Activated T-cell treated with anti-CD3 and anti-CD28 coated beads for 1 hour (primary cell): Measurements from ENCODE around the gene SPR.

Experiments
- DNase-seq: peaks from one replicate; pipeline ENCODE4 v3.0.0-alpha.2; 2020; ENCODE audit warnings: low read depth

The SPR gene

DNA sequence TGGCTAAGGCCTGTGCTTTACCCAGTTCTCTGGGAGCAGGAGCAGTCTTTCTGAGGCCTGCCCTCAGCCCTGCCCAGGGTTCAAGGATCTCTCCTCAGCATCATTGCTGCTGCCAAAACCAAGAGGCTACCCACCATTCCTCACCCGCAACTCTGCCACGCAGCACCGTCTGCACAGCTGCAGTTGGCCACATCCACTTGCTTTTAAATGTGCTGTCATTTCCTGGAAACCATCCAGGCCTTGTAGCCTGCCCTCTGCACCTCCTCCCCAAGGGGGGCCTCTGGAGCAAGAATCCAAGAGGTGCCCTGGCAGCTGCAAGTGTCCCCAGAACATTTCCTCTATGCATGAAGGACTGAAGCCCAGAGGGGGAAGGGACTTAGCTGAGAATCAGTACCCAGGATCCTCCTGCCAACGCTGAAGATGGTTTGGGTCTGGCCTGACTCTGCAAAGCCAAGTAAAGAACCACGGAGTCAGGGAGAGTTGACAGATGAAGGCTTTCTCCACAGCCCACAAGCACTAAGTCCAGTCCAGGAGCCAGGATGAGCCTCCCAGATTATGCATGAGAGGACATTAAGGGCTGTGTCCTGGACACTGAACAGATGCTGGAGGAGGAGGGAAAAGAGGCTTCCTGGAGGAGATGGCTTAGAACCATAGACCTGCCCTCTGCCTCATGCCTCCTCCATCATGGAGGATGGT is 45.0 kb downstream of the SPR start:
- no peak for DNase-seq

GRCh38 chr2:72932805-72933204 is 45.6 kb downstream of the SPR start:
- DNase-seq = no peak

DNA sequence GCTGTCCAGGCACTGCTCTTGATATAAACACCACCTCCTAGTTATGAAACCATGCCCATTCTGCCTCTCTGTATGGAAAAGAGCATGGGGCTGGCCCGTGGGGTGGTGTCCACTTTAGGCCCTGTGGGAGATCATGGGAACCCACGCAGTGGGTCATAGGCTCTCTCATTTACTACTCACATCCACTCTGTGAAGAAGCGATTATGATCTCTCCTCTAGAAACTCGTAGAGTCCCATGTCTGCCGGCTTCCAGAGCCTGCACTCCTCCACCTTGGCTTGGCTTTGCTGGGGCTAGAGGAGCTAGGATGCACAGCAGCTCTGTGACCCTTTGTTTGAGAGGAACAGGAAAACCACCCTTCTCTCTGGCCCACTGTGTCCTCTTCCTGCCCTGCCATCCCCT is 46.0 kb downstream of the SPR start:
- no peak for DNase-seq

- no peak for DNase-seq
These were observed 46.5 kb downstream of the SPR start for GRCh38 chr2:72933646-72934151.

DNA sequence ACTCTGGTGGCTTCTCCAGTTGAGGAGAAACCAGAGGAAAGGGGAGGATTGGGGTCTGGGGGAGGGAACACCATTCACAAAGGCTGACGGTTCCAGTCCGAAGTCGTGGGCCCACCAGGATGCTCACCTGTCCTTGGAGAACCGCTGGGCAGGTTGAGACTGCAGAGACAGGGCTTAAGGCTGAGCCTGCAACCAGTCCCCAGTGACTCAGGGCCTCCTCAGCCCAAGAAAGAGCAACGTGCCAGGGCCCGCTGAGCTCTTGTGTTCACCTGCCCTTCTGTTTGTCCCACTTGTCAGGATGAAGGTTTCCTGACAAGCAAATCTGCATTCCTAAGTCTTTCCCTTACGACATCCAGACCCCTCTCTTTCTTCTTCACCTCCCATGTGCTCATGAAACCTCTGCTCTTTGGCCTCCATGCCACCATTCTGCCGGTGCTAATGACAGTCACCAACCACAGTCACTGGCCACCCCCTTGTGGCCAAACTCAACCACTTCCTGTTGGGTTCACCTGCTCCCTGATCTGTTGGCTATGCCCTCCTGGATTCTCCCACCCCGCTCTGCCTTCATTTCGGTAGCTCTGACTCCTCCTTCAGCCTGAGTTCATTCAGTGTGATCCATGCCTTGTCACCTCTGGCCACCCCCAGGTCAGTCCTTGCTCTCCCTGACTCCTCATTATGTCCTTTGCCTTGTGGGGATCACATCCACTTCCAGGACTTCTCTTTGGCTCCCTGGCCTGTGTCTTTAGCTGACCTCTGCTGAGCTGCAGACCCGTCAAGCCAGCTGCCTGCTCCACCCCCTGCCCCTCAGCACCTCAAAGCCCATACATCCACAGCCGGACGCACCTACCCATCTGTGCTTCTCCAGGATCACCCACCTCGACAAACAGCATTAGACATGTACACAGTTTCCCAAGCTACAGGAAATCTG is 47.7 kb downstream of the SPR start:
- no peak for DNase-seq

- no peak for DNase-seq
These were observed 48.4 kb downstream of the SPR start for GRCh38 chr2:72935611-72935957.

DNA sequence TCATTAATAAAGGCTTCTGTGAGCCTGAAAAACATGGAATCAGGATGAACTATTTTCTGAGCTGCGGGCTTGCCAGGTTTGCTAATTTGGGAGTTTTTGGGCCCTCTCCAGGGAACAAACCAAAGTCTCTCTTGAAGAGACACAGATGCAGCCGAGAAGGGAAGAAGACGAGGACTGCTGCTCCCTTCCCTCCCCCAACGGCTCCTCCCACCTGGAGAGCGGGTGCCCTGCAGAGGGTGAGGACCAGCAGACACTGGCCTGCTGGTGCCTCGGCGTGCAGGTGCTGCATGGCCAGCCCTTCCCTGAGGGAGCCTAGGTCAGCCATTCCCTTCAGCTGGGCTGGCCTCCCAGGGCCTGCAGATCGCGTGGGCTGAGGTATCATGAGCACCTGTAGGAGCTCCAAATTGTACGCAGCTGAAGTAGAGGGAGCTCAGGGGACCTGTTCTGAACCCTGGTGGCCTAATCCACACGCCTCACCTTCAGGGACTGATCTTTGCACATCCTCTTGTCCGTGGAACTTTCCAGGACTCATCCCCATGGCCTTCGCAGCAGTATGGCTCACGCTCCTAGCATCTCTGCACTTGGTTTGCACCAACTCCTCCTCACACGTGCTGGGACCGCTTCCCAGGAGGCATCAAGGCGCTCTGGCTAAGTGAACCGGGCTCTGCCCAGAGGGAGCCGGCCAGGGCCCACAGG is 49.6 kb downstream of the SPR start:
- no peak for DNase-seq

GRCh38 chr2:72937356-72937669 is 50.1 kb downstream of the SPR start:
- DNase-seq = no peak

DNA sequence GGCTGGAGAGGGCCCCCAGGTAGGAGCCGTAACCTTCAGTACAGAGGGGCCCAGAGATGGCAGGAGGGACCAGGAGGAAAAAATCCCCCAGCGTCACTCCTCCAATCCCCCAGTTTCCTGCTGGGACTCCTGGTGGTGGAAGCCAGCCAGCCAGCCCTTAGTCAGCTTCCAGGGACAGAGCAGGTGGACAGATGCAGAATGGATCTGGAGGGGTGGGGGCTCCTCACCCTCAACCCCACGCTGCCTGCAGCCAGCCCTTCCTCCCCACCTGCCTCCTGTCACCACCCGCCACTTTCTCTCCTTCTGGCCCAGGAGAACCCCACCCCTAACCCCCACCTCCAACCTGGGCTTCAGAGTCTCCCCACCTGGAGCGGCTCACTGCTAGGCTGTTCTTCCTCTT is 51.2 kb downstream of the SPR start:
- no peak for DNase-seq

DNA sequence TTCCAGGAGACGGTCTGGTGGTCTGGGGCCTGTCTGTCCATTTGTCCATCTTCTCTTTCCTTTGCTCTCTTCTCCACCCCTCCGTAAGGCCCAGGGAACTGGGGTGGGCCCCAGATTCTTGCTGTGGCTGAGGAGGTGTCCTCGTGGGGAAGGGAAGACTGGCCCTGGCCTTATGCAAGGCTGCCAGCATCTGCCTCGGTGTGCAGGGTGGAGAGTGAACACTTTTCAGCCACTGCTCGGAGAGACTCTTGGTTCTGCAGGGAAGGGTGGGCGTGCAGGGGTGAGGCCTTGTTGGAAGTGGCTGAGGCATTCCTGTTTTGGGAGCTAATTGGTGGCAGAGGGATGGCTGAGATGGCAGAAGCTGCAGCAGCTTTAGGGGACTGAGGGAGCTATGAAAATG is 53.2 kb downstream of the SPR start:
- DNase-seq = no peak

GRCh38 chr2:72940786-72941185 is 53.6 kb downstream of the SPR start:
- DNase-seq = no peak
